ENCODE results near the gene TPD52L2.

The TPD52L2 gene

GRCh38 chr20:63893999-63894357 is 28.9 kb downstream of the TPD52L2 start:
- H2AFZ ChIP-seq (ENCODE audit: low read depth, low read length) = no peak overlapping the region
- H3K4me3 ChIP-seq (ENCODE audit: low read length) = peak overlapping the region; percentile 86
- H3K36me3 ChIP-seq (ENCODE audit: insufficient read depth, low read length) = peaks cover 29% of the 10 kb centered on the region
- peaks cover 13% of the 10 kb centered on the region for H3K4me1 ChIP-seq (ENCODE audit: insufficient read depth, low read length)
- no peaks in the 10 kb centered on the region for H3K27me3 ChIP-seq (ENCODE audit: insufficient read depth, low read length)
- no peaks in the 10 kb centered on the region for H3K9me3 ChIP-seq (ENCODE audit: low read length)

GRCh38 chr20:63894358-63895201 is 29.5 kb downstream of the TPD52L2 start, which contains the start of gene DNAJC5:
Gene DNAJC5, plus strand, starts transcription at chr20:63895126. Its CDS starts 33,220 bp downstream, at chr20:63928346.
- no peak within 1 kb of the TSS for H2AFZ ChIP-seq (ENCODE audit: low read depth, low read length)
- H3K27me3 ChIP-seq (ENCODE audit: insufficient read depth, low read length) = no peaks in the 10 kb centered on the region
- peaks cover 13% of the 10 kb centered on the region for H3K4me1 ChIP-seq (ENCODE audit: insufficient read depth, low read length)
- no peaks in the 10 kb centered on the region for H3K9me3 ChIP-seq (ENCODE audit: low read length)
- peaks cover 23% of the 10 kb centered on the region for H3K36me3 ChIP-seq (ENCODE audit: insufficient read depth, low read length)
- peak within 1 kb of the TSS; percentile 86 for H3K4me3 ChIP-seq (ENCODE audit: low read length)

GRCh38 chr20:63895202-63895951 is 30.3 kb downstream of the TPD52L2 start:
- Histone ChIP-seq H3K4me1 (ENCODE audit: insufficient read depth, low read length) (peaks cover 13% of the 10 kb centered on the region), H3K9me3 (ENCODE audit: low read length) (no peaks in the 10 kb centered on the region), H2AFZ (ENCODE audit: low read depth, low read length) (no peak overlapping the region), H3K36me3 (ENCODE audit: insufficient read depth, low read length) (peaks cover 15% of the 10 kb centered on the region), H3K27me3 (ENCODE audit: insufficient read depth, low read length) (no peaks in the 10 kb centered on the region), H3K4me3 (ENCODE audit: low read length) (peak overlapping the region; percentile 86)

GRCh38 chr20:63895952-63896263 is 30.8 kb downstream of the TPD52L2 start:
- no peaks in the 10 kb centered on the region for H3K9me3 ChIP-seq (ENCODE audit: low read length)
- peaks cover 10% of the 10 kb centered on the region for H3K36me3 ChIP-seq (ENCODE audit: insufficient read depth, low read length)
- no peak overlapping the region for H2AFZ ChIP-seq (ENCODE audit: low read depth, low read length)
- no peaks in the 10 kb centered on the region for H3K27me3 ChIP-seq (ENCODE audit: insufficient read depth, low read length)
- H3K4me1 ChIP-seq (ENCODE audit: insufficient read depth, low read length) = peaks cover 13% of the 10 kb centered on the region
- H3K4me3 ChIP-seq (ENCODE audit: low read length) = peak overlapping the region; percentile 86

- Histone ChIP-seq H3K4me3 (ENCODE audit: low read length) (peak overlapping the region; percentile 86), H3K9me3 (ENCODE audit: low read length) (no peaks in the 10 kb centered on the region), H3K36me3 (ENCODE audit: insufficient read depth, low read length) (peaks cover 5% of the 10 kb centered on the region), H3K27me3 (ENCODE audit: insufficient read depth, low read length) (no peaks in the 10 kb centered on the region), H2AFZ (ENCODE audit: low read depth, low read length) (no peak overlapping the region), H3K4me1 (ENCODE audit: insufficient read depth, low read length) (peaks cover 13% of the 10 kb centered on the region)
Measured at GRCh38 chr20:63896264-63897105, 31.4 kb downstream of the TPD52L2 start.

GRCh38 chr20:63897978-63898561 is 33.0 kb downstream of the TPD52L2 start:
- peaks cover 4% of the 10 kb centered on the region for H3K36me3 ChIP-seq (ENCODE audit: insufficient read depth, low read length)
- H3K9me3 ChIP-seq (ENCODE audit: low read length) = no peaks in the 10 kb centered on the region
- peaks cover 13% of the 10 kb centered on the region for H3K4me1 ChIP-seq (ENCODE audit: insufficient read depth, low read length)
- H3K27me3 ChIP-seq (ENCODE audit: insufficient read depth, low read length) = no peaks in the 10 kb centered on the region
- no peak overlapping the region for H3K4me3 ChIP-seq (ENCODE audit: low read length)
- no peak overlapping the region for H2AFZ ChIP-seq (ENCODE audit: low read depth, low read length)

- Histone ChIP-seq H3K4me3 (ENCODE audit: low read length) (no peak overlapping the region), H3K36me3 (ENCODE audit: insufficient read depth, low read length) (peaks cover 4% of the 10 kb centered on the region), H2AFZ (ENCODE audit: low read depth, low read length) (no peak overlapping the region), H3K4me1 (ENCODE audit: insufficient read depth, low read length) (peaks cover 12% of the 10 kb centered on the region), H3K27me3 (ENCODE audit: insufficient read depth, low read length) (no peaks in the 10 kb centered on the region), H3K9me3 (ENCODE audit: low read length) (no peaks in the 10 kb centered on the region)
Measured at GRCh38 chr20:63898882-63899558, 34.0 kb downstream of the TPD52L2 start.

GRCh38 chr20:63900413-63900812 is 35.3 kb downstream of the TPD52L2 start:
- Histone ChIP-seq H3K4me1 (ENCODE audit: insufficient read depth, low read length) (peaks cover 10% of the 10 kb centered on the region), H3K36me3 (ENCODE audit: insufficient read depth, low read length) (peaks cover 4% of the 10 kb centered on the region), H3K4me3 (ENCODE audit: low read length) (no peak overlapping the region), H3K27me3 (ENCODE audit: insufficient read depth, low read length) (no peaks in the 10 kb centered on the region), H2AFZ (ENCODE audit: low read depth, low read length) (no peak overlapping the region), H3K9me3 (ENCODE audit: low read length) (no peaks in the 10 kb centered on the region)

GRCh38 chr20:63903796-63904561 is 38.9 kb downstream of the TPD52L2 start:
- Histone ChIP-seq H3K4me3 (ENCODE audit: low read length) (no peak overlapping the region), H3K9me3 (ENCODE audit: low read length) (no peaks in the 10 kb centered on the region), H3K27me3 (ENCODE audit: insufficient read depth, low read length) (no peaks in the 10 kb centered on the region), H3K4me1 (ENCODE audit: insufficient read depth, low read length) (no peaks in the 10 kb centered on the region), H2AFZ (ENCODE audit: low read depth, low read length) (no peak overlapping the region), H3K36me3 (ENCODE audit: insufficient read depth, low read length) (no peaks in the 10 kb centered on the region)

- Histone ChIP-seq H3K36me3 (ENCODE audit: insufficient read depth, low read length) (peaks cover 3% of the 10 kb centered on the region), H3K4me1 (ENCODE audit: insufficient read depth, low read length) (no peaks in the 10 kb centered on the region), H3K27me3 (ENCODE audit: insufficient read depth, low read length) (no peaks in the 10 kb centered on the region), H3K9me3 (ENCODE audit: low read length) (peaks cover 3% of the 10 kb centered on the region), H3K4me3 (ENCODE audit: low read length) (no peak overlapping the region), H2AFZ (ENCODE audit: low read depth, low read length) (no peak overlapping the region)
Measured at GRCh38 chr20:63908008-63908682, 43.1 kb downstream of the TPD52L2 start.

- Histone ChIP-seq H2AFZ (ENCODE audit: low read depth, low read length) (no peak overlapping the region), H3K4me3 (ENCODE audit: low read length) (no peak overlapping the region), H3K36me3 (ENCODE audit: insufficient read depth, low read length) (peaks cover 3% of the 10 kb centered on the region), H3K27me3 (ENCODE audit: insufficient read depth, low read length) (no peaks in the 10 kb centered on the region), H3K9me3 (ENCODE audit: low read length) (peaks cover 5% of the 10 kb centered on the region), H3K4me1 (ENCODE audit: insufficient read depth, low read length) (peaks cover 3% of the 10 kb centered on the region)
Measured at GRCh38 chr20:63911176-63911575, 46.1 kb downstream of the TPD52L2 start.
